ENCODE results near the gene NFE2. TPM values are rescaled to one million over a fixed set of nuclear protein-coding genes. Genes with fewer than 3 reads are reported as not detected.

The NFE2 gene
- total RNA-seq, 1 donor from 2014 or later, result 0.45 TPM

- peaks cover 11% of the 10 kb centered on the region for H3K36me3 Mint-ChIP-seq
- peaks cover 37% of the 10 kb centered on the region for H3K4me1 Mint-ChIP-seq
- H3K27me3 Mint-ChIP-seq (ENCODE audit: low read depth), result no peaks in the 10 kb centered on the region
- no peak for TF ChIP-seq CTCF (IDR thresholded peaks at IDR 0.05; ENCODE audit: unreplicated experiment)
- H3K4me3 Mint-ChIP-seq, result no peak overlapping the region
- H3K9me3 Mint-ChIP-seq, result no peaks in the 10 kb centered on the region
- DNase-seq (ENCODE audit: low spot score in 2 of 2, unreplicated experiment in 2 of 2), result no peak
- H3K27ac Mint-ChIP-seq, result no peak overlapping the region
Observed at GRCh38 chr12:54273981-54274380, 26.8 kb downstream of the NFE2 start.

DNA sequence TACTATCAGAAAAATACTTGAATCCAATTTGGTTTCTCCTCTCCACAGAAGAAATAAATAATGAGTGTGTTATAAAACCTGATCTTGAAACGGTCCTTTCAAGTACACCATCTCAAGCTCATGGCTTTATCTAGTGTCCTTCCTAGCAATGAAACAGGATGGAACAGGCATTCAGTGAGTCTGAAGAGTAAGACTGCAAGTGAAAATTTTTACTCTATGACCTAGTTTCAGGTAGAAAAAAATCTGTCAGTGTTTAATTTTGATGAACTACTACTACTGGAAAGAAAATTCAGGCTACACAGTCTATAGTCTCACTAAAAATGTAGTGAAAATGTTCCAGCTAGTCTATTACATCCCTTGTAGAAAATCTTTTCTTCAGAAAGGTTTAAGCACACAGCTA lies 28.6 kb downstream of the NFE2 start:
- Mint-ChIP-seq H3K36me3 (peaks cover 16% of the 10 kb centered on the region), H3K4me3 (no peak overlapping the region), H3K27me3 (ENCODE audit: low read depth) (no peaks in the 10 kb centered on the region), H3K4me1 (peaks cover 34% of the 10 kb centered on the region), H3K27ac (peak overlapping the region; percentile 91), H3K9me3 (no peaks in the 10 kb centered on the region)
- TF ChIP-seq CTCF (IDR thresholded peaks at IDR 0.05; ENCODE audit: unreplicated experiment), result no peak
- no peak for DNase-seq (ENCODE audit: low spot score in 2 of 2, unreplicated experiment in 2 of 2)

DNA sequence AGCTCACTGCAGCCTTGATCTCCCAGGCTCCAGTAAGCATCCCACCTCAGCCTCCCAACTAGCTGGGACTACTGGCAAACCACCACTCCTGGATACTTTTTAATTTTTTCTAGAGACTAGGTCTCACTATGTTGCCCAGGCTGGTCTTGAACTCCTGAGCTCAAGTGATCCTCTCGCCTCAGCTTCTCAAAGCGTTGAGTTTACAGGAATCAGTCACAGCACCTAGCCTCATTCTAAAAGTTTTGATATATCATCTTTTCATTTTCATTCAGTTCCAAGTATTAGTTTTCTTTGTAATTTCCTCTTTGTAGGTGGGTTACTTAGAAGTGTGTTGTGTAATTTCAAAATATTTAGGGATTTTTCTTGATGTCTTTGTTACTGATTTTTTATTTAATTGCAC lies 30.5 kb downstream of the NFE2 start:
- Mint-ChIP-seq H3K4me3 (no peak overlapping the region), H3K4me1 (peaks cover 36% of the 10 kb centered on the region), H3K27ac (peak overlapping the region; percentile 16), H3K27me3 (ENCODE audit: low read depth) (no peaks in the 10 kb centered on the region), H3K36me3 (peaks cover 18% of the 10 kb centered on the region), H3K9me3 (no peaks in the 10 kb centered on the region)
- DNase-seq (ENCODE audit: low spot score in 2 of 2, unreplicated experiment in 2 of 2), result no peak
- no peak for TF ChIP-seq CTCF (IDR thresholded peaks at IDR 0.05; ENCODE audit: unreplicated experiment)

DNA sequence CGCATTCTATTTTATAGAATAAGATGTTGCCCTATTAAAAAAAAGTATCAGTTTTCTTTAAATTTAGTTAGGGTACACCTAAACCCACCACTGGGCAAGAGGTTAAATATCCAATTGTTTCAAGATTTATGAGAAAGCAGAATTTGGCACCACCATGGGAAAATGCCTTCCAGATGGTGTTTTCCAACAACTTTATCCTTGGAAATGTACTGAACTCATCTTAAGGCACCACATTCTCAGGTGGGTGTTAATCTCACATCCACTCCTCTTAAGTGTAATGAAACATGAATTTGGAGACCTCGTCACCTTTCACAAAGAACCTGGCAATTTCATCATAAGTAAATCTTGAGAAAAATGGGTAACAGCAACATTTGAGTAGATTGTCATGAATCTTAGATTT lies 34.0 kb downstream of the NFE2 start:
- Mint-ChIP-seq H3K27me3 (ENCODE audit: low read depth) (no peaks in the 10 kb centered on the region), H3K9me3 (no peaks in the 10 kb centered on the region), H3K4me3 (no peak overlapping the region), H3K4me1 (peaks cover 50% of the 10 kb centered on the region), H3K27ac (peak overlapping the region; percentile 18), H3K36me3 (peaks cover 12% of the 10 kb centered on the region)
- no peak for DNase-seq (ENCODE audit: low spot score in 2 of 2, unreplicated experiment in 2 of 2)
- no peak for TF ChIP-seq CTCF (IDR thresholded peaks at IDR 0.05; ENCODE audit: unreplicated experiment)

GRCh38 chr12:54265364-54265812 lies 35.4 kb downstream of the NFE2 start:
- no peak for TF ChIP-seq CTCF (IDR thresholded peaks at IDR 0.05; ENCODE audit: unreplicated experiment)
- Mint-ChIP-seq H3K4me3 (no peak overlapping the region), H3K27ac (peak overlapping the region; percentile 95), H3K27me3 (ENCODE audit: low read depth) (no peaks in the 10 kb centered on the region), H3K9me3 (no peaks in the 10 kb centered on the region), H3K36me3 (peaks cover 10% of the 10 kb centered on the region), H3K4me1 (peaks cover 57% of the 10 kb centered on the region)
- DNase-seq (ENCODE audit: low spot score in 2 of 2, unreplicated experiment in 2 of 2), result no peak

GRCh38 chr12:54262403-54262925 lies 38.4 kb downstream of the NFE2 start:
- peak overlapping the region; percentile 92 for H3K27ac Mint-ChIP-seq
- H3K9me3 Mint-ChIP-seq, result no peaks in the 10 kb centered on the region
- DNase-seq (ENCODE audit: low spot score in 2 of 2, unreplicated experiment in 2 of 2), result no peak
- peak overlapping the region; percentile 25 for H3K4me3 Mint-ChIP-seq
- TF ChIP-seq CTCF (IDR thresholded peaks at IDR 0.05; ENCODE audit: unreplicated experiment), result no peak
- peaks cover 4% of the 10 kb centered on the region for H3K36me3 Mint-ChIP-seq
- peaks cover 79% of the 10 kb centered on the region for H3K4me1 Mint-ChIP-seq
- H3K27me3 Mint-ChIP-seq (ENCODE audit: low read depth), result no peaks in the 10 kb centered on the region
